GM12878 (cell line): ENCODE data around the gene ZNF771. TPM values are rescaled to one million over a fixed set of nuclear protein-coding genes. Genes with fewer than 3 reads are reported as not detected.

Experiments used
- ATAC-seq: fragments of 200-7000 bp; cut with Tn5 transposase; 3 replicates; pipeline ENCODE4 v1.9.1; 2020; ENCODE audit warnings: mild to moderate bottlenecking, moderate library complexity
- BruUV-seq: library from RNA; stranded (reverse); fragments of 400-500 nt; replicated peaks from 2 replicates; lab custom pipeline; 2021; lab: Mats Ljungman, UMichigan
- CTCF ChIA-PET: fragments of 300-600 bp; sonication (Branson Sonifier 250); formaldehyde crosslinking; extraction: SDS; loops from one replicate; lab custom pipeline; 2021; ENCODE audit warnings: inconsistent platforms; lab: Yijun Ruan, JAX
- POLR2A ChIA-PET: fragments of 350-600 bp; formaldehyde crosslinking; extraction: SDS; loops from one replicate; lab custom pipeline; 2021; ENCODE audit warnings: inconsistent platforms; lab: Charles Lee
- RAD21 ChIA-PET: fragments of 300-600 bp; sonication (Branson Sonifier 250); formaldehyde crosslinking; loops from one replicate; lab custom pipeline; 2023; ENCODE audit warnings: antibody characterized with exemption; ENCODE audit not compliant: unreplicated experiment; lab: Charles Lee
- SMC1A ChIA-PET: fragments of 300-600 bp; sonication (Branson Sonifier 250); formaldehyde crosslinking; loops from one replicate; lab custom pipeline; 2023; ENCODE audit not compliant: unreplicated experiment, uncharacterized antibody; lab: Charles Lee
- DNase-seq: peaks from one replicate; pipeline ENCODE4 v3.0.0-alpha.2; 2011; ENCODE audit warnings: low read depth, low spot score
- FAIRE-seq: peaks from 3 replicates; lab custom pipeline; 2011; peaks lifted over from hg19 to GRCh38; lab: Jason Lieb, UNC
- H2AFZ ChIP-seq: 2 replicates; pipeline ENCODE4 v1.6.0; 2011; ENCODE audit warnings: low read depth, low read length, control low read depth; ENCODE audit not compliant: control insufficient read depth
- H3K27ac ChIP-seq: 2 replicates; pipeline ENCODE4 v1.5.1; 2011; ENCODE audit warnings: control low read depth; ENCODE audit not compliant: control insufficient read depth, insufficient read depth
- H3K27me3 ChIP-seq, 2 experiments: replicated peaks in 1 of 2; 2 replicates each; pipeline versions ENCODE4 v1.6.0 to v1.6.1; 2011; ENCODE audit warnings: low read length in 1 of 2; ENCODE audit not compliant: control insufficient read depth in 2 of 2, insufficient read depth in 2 of 2
- H3K36me3 ChIP-seq, 2 experiments: 2 replicates each; pipeline ENCODE4 v1.5.1; 2011; ENCODE audit warnings: low read length in 1 of 2; ENCODE audit not compliant: control insufficient read depth in 2 of 2, insufficient read depth in 2 of 2
- H3K4me1 ChIP-seq: 2 replicates; pipeline ENCODE4 v1.6.1; 2011; ENCODE audit warnings: mild to moderate bottlenecking, low read length, moderate library complexity, mixed read lengths; ENCODE audit not compliant: control insufficient read depth, insufficient read depth
- H3K4me2 ChIP-seq: 2 replicates; pipeline ENCODE4 v1.6.0; 2011; ENCODE audit warnings: control low read depth; ENCODE audit not compliant: control insufficient read depth, insufficient read depth
- H3K4me3 ChIP-seq: fragments of 200-600 bp; sonication (generic); 2 replicates; pipeline ENCODE4 v1.5.1; 2016
- H3K79me2 ChIP-seq: 2 replicates; pipeline ENCODE4 v1.6.0; 2011; ENCODE audit warnings: low read length; ENCODE audit not compliant: control insufficient read depth, insufficient read depth
- H3K9ac ChIP-seq: 2 replicates; pipeline ENCODE4 v1.8.0; 2011; ENCODE audit warnings: low read length, control low read depth, mixed read lengths; ENCODE audit not compliant: control insufficient read depth, insufficient read depth
- H3K9me3 ChIP-seq: replicated peaks from 3 replicates; pipeline ENCODE4 v1.5.1; 2011; ENCODE audit warnings: mild to moderate bottlenecking, low read length; ENCODE audit not compliant: control insufficient read depth, insufficient read depth
- H4K20me1 ChIP-seq: 2 replicates; pipeline ENCODE4 v1.6.0; 2011; ENCODE audit not compliant: control insufficient read depth, insufficient read depth
- BHLHE40 ChIP-seq, 2 experiments: fragments of 450-650 bp in 1 of 2; IDR thresholded peaks; 2 replicates each; pipeline ENCODE4 v1.6.1; 2011 to 2017; ENCODE audit warnings: low read depth in 2 of 2, borderline replicate concordance in 1 of 2, improper control_type of control experiment in 1 of 2, low read length in 1 of 2, mild to moderate bottlenecking in 1 of 2
- E2F8 ChIP-seq: fragments of 450-650 bp; IDR thresholded peaks from 2 replicates; pipeline ENCODE4 v1.6.1; 2018; ENCODE audit warnings: mild to moderate bottlenecking, low read depth, moderate library complexity; ENCODE audit not compliant: partially characterized antibody
- EGR1 ChIP-seq, 2 experiments: IDR thresholded peaks; 1 replicate in 1 of 2; 2 replicates in 1 of 2; pipeline ENCODE4 v1.6.1; 2011 to 2012; ENCODE audit warnings: low read depth in 2 of 2, low read length in 2 of 2, borderline replicate concordance in 1 of 2, mild to moderate bottlenecking in 1 of 2, moderate library complexity in 1 of 2
- NFXL1 ChIP-seq: fragments of 450-650 bp; IDR thresholded peaks from 2 replicates; pipeline ENCODE4 v1.6.1; 2017; ENCODE audit warnings: antibody characterized with exemption, mild to moderate bottlenecking, borderline replicate concordance
- NRF1 ChIP-seq: conservative IDR thresholded peaks from 2 replicates; pipeline ENCODE4 v1.6.1; 2011; ENCODE audit warnings: mild to moderate bottlenecking, low read depth, low read length, improper control_type of control experiment
- SMC3 ChIP-seq: IDR thresholded peaks from 2 replicates; pipeline ENCODE4 v1.6.1; 2011; ENCODE audit warnings: low read length, improper control_type of control experiment, borderline replicate concordance
- YY1 ChIP-seq: IDR thresholded peaks from 2 replicates; pipeline ENCODE4 v1.6.1; 2011; ENCODE audit warnings: low read depth, mild to moderate bottlenecking, low read length
- WGBS: methylation state at CpG from one replicate; pipeline ENCODE4 v1.1.6; 2016; ENCODE audit warnings: low lambda C conversion rate; ENCODE audit not compliant: insufficient replicate concordance, insufficient coverage; ENCODE audit errors: missing lambda C conversion rate; 5-methylcytosine and 5-hydroxymethylcytosine counted together
- in situ Hi-C: fragments of 300-500 bp; cut with MboI; formaldehyde crosslinking; loops from 9 replicates; pipeline ENCODE4 v1.14.3; 2018; ENCODE audit warnings: mixed read lengths
- intact Hi-C: fragments of 100-400 bp; cut with micrococcal nuclease; formaldehyde crosslinking; loops from one replicate; pipeline ENCODE4 v1.14.2; 2022; ENCODE audit not compliant: unreplicated experiment
- polyA plus RNA-seq, 11 experiments: library from polyadenylated mRNA; depleted of rRNA in 4 of 11; unstranded in 6 of 11; stranded (reverse) in 5 of 11; fragments of >200 nt; fragmentation: Nextera tagmentation in 4 of 11; fragmentation: Illumina TruSeq in 1 of 11; extraction: Ambion mirVana in 4 of 11; extraction: Trizol in 1 of 11; gene quantifications; 1 replicate in 1 of 11; 2 replicates in 10 of 11; pipeline versions ENCODE4 v1.2.1 to v1.2.3, GENCODE V29; 2011 to 2016; ENCODE audit warnings: inconsistent platforms in 2 of 11, missing spikeins in 2 of 11, low read depth in 1 of 11
- total RNA-seq, 4 experiments: library from RNA; depleted of rRNA in 3 of 4; stranded (reverse); fragments of >200 nt in 3 of 4; fragmentation: Illumina TruSeq in 1 of 4; extraction: Trizol in 1 of 4; gene quantifications; 2 replicates each; pipeline versions ENCODE4 v1.2.1 to v1.2.3, GENCODE V29; 2013 to 2021

The ZNF771 gene
- total and polyA plus RNA-seq, 10 of the 15 experiments (the other 5 are each of a cell fraction or from before 2014, with no cell fraction given), result 0.98 to 7.6 (median 3.7) TPM

GRCh38 chr16:30414159-30414558 is 6.8 kb downstream of the ZNF771 start:
- ChIA-PET CTCF (interaction anchor here (0.7 to 1.6 kb wide), 4 partner anchors 43 to 346 kb away, joined by 4 to 8 read pairs (median 6); no protein-coding TSS in a partner anchor), SMC1A (interaction anchor here (1.0 kb wide), 1 partner anchor 228 kb away, joined by 3 read pairs; no protein-coding TSS in a partner anchor), POLR2A (no interaction called here)
- Histone ChIP-seq H3K36me3 (peaks cover 0 to 2% of the 10 kb centered on the region in 2 experiments; a peak in 1 of 4 replicates), H3K27ac (no peak overlapping the region), H3K27me3 (no peaks in the 10 kb centered on the region), H2AFZ (no peak overlapping the region)
- DNase-seq, result no peak
- WGBS, result 97% methylated on average over 5 of the region's 5 CpGs
- in situ Hi-C loops (no loop called here), intact Hi-C loops (no loop called here)
- TF ChIP-seq EGR1 (IDR thresholded peaks at IDR 0.05; ENCODE audit: borderline replicate concordance in 1 of 2, low read depth in 2 of 2, low read length in 2 of 2), result no peak
- TF ChIP-seq E2F8, result no peak
- no peak for TF ChIP-seq NRF1
- TF ChIP-seq SMC3, result no peak
- TF ChIP-seq BHLHE40 (IDR thresholded peaks at IDR 0.05; ENCODE audit: borderline replicate concordance in 1 of 2, low read depth in 2 of 2, low read length in 1 of 2), result no peak
- no peak for TF ChIP-seq YY1
- no peak for TF ChIP-seq NFXL1
- TF ChIP-seq, all 136 proteins: peak for 0
- Histone ChIP-seq H3K4me3 (no peak overlapping the region), H4K20me1 (no peaks in the 10 kb centered on the region), H3K9me3 (no peaks in the 10 kb centered on the region), H3K4me2 (no peak overlapping the region), H3K4me1 (peaks cover 10% of the 10 kb centered on the region), H3K79me2 (no peaks in the 10 kb centered on the region), H3K9ac (no peak overlapping the region)
- ATAC-seq (no peak), FAIRE-seq (no peak)
- BruUV-seq, result no TSS peak
- RAD21 ChIA-PET, result interaction anchor here (1.6 kb wide), 1 partner anchor 184 kb away, joined by 3 read pairs; no protein-coding TSS in a partner anchor
